Fibroblast of lung (primary cell): ENCODE measurements around the gene GJB3. TPM values are rescaled to one million over a fixed set of nuclear protein-coding genes. Genes with fewer than 3 reads are reported as not detected.

Experiments used
- DNase-seq, 2 donors: peaks; one replicate each; pipeline versions ENCODE4 v3.0.0 to v3.0.0-alpha.2; 2010; ENCODE audit warnings: low read depth in 2 of 2
- H2AFZ ChIP-seq: 2 replicates; pipeline ENCODE4 v1.5.1; 2012; ENCODE audit warnings: low read length, control low read depth, inconsistent platforms
- H3K27ac ChIP-seq: 2 replicates; pipeline ENCODE4 v1.5.1; 2011; ENCODE audit warnings: low read length, control low read depth; ENCODE audit not compliant: insufficient read depth
- H3K27me3 ChIP-seq: 2 replicates; pipeline ENCODE4 v1.5.1; 2011; ENCODE audit warnings: mild to moderate bottlenecking, low read length; ENCODE audit not compliant: control insufficient read depth, insufficient read depth
- H3K36me3 ChIP-seq: 2 replicates; pipeline ENCODE4 v1.5.1; 2011; ENCODE audit warnings: low read length; ENCODE audit not compliant: control insufficient read depth, insufficient read depth
- H3K4me1 ChIP-seq: 2 replicates; pipeline ENCODE4 v1.5.1; 2011; ENCODE audit warnings: low read length; ENCODE audit not compliant: control insufficient read depth, insufficient read depth; ENCODE audit errors: extremely low read depth
- H3K4me2 ChIP-seq: 2 replicates; pipeline ENCODE4 v1.5.1; 2011; ENCODE audit warnings: low read length, control low read depth; ENCODE audit not compliant: insufficient read depth; ENCODE audit errors: extremely low read depth
- H3K4me3 ChIP-seq, 4 experiments: fragments of 200-600 bp in 1 of 4; sonication (generic) in 1 of 4; replicated peaks in 1 of 4; 2 replicates each; pipeline ENCODE4 v1.5.1; 2011 to 2016; ENCODE audit warnings: low read length in 4 of 4, low read depth in 3 of 4, mild to moderate bottlenecking in 3 of 4, control low read depth in 2 of 4, inconsistent platforms in 1 of 4, mixed read lengths in 1 of 4; ENCODE audit not compliant: insufficient read depth in 1 of 4; ENCODE audit errors: control extremely low read depth in 1 of 4
- H3K79me2 ChIP-seq: 2 replicates; pipeline ENCODE4 v1.5.1; 2012; ENCODE audit warnings: mild to moderate bottlenecking, low read length, inconsistent platforms; ENCODE audit not compliant: control insufficient read depth, insufficient read depth
- H3K9ac ChIP-seq: 2 replicates; pipeline ENCODE4 v1.5.1; 2011; ENCODE audit warnings: mild to moderate bottlenecking, low read length, control low read depth; ENCODE audit not compliant: insufficient read depth
- H3K9me3 ChIP-seq: 2 replicates; pipeline ENCODE4 v1.5.1; 2012; ENCODE audit warnings: low read depth, low read length; ENCODE audit not compliant: control insufficient read depth, insufficient read depth
- H4K20me1 ChIP-seq: 2 replicates; pipeline ENCODE4 v1.5.1; 2011; ENCODE audit warnings: low read length; ENCODE audit not compliant: control insufficient read depth, insufficient read depth; ENCODE audit errors: extremely low read depth
- CTCF ChIP-seq, 2 donors: IDR thresholded peaks in 1 of 2; conservative IDR thresholded peaks in 1 of 2; 1 replicate in 1 of 2; 2 replicates in 1 of 2; pipeline ENCODE4 v1.5.1; 2011 to 2012; ENCODE audit warnings: low read length in 2 of 2, control low read depth in 1 of 2, inconsistent platforms in 1 of 2, low read depth in 1 of 2, mild to moderate bottlenecking in 1 of 2
- EZH2 ChIP-seq: IDR thresholded peaks from 2 replicates; pipeline ENCODE4 v1.5.1; 2012; ENCODE audit warnings: low read length, control low read depth, mild to moderate bottlenecking; ENCODE audit errors: missing control alignments
- polyA plus RNA-seq, 2 donors: library from polyadenylated mRNA; depleted of rRNA in 1 of 2; stranded (reverse) in 1 of 2; unstranded in 1 of 2; fragments of >200 nt; gene quantifications; 2 replicates each; pipeline ENCODE4 v1.2.1, GENCODE V29; 2011 to 2012; ENCODE audit warnings: missing spikeins in 1 of 2
- total RNA-seq: library from RNA; depleted of rRNA; stranded (reverse); fragments of >200 nt; gene quantifications from 2 replicates; pipeline ENCODE4 v1.2.1, GENCODE V29; 2014

Gene GJB3
- total and polyA plus RNA-seq, 2 donors (not counting 1 experiment from before 2014, with no cell fraction given) = not detected

DNA sequence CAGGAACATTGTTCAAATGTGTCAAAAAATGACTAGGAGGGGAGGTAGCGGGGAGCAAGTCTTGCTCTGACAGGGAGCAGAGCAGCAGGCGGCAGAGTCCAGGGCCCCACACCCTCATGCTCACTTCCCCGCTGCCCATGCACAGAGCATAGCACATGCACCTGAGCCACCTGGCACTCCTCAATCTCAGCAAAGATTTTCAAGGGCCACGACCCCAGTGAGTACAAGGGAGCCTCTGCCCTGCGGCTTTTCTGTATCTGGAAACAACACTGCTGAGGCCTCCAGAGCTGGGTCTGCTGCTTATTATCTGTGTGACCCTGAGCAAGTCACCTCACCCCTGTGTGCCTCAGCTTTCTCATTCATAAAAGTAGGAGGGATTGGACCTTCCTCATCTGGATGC, 1.1 kb upstream of the GJB3 start:
- Histone ChIP-seq H3K9me3 (no peaks in the 10 kb centered on the region), H3K9ac (no peak overlapping the region), H3K36me3 (no peaks in the 10 kb centered on the region), H3K4me1 (no peaks in the 10 kb centered on the region), H3K79me2 (no peaks in the 10 kb centered on the region), H3K27me3 (peaks cover 28% of the 10 kb centered on the region), H3K4me3 (no peak overlapping the region), H3K4me2 (no peak overlapping the region), H2AFZ (no peak overlapping the region), H4K20me1 (no peaks in the 10 kb centered on the region), H3K27ac (no peak overlapping the region)
- TF ChIP-seq EZH2 (no peak), CTCF (conservative IDR thresholded peaks at IDR 0.05 in 1 of 2, IDR thresholded peaks at IDR 0.05 in 1 of 2; ENCODE audit: low read depth in 1 of 2, low read length in 2 of 2) (no peak)
- no peak for DNase-seq

DNA sequence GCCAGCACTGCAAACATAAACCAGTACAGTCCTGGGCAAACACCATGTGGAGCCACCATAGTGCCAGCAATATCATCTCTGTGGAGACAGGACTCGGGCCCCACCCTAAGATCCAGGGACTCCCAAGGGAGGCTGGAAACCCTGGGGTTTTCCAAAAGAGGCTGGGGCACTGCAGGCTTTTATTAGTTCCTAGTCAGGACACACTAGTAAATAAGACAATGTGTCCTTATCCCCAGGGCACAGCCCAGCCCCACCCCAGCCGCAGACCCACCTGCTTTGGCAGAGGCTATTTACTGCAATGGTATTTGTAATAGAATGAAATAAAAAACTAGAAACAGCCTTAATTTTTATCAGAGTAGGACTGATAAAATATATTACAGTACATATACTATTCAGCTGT, 486 bp upstream of the GJB3 start:
- no peaks in the 10 kb centered on the region for H3K79me2 ChIP-seq
- no peak overlapping the region for H3K27ac ChIP-seq
- H3K9ac ChIP-seq = no peak overlapping the region
- H4K20me1 ChIP-seq = no peaks in the 10 kb centered on the region
- H3K27me3 ChIP-seq = peaks cover 28% of the 10 kb centered on the region
- H3K9me3 ChIP-seq = no peaks in the 10 kb centered on the region
- no peaks in the 10 kb centered on the region for H3K4me1 ChIP-seq
- H3K4me3 ChIP-seq = no peak overlapping the region
- DNase-seq = no peak
- TF ChIP-seq EZH2 (no peak), CTCF (conservative IDR thresholded peaks at IDR 0.05 in 1 of 2, IDR thresholded peaks at IDR 0.05 in 1 of 2; ENCODE audit: low read depth in 1 of 2, low read length in 2 of 2) (no peak)
- H2AFZ ChIP-seq = no peak overlapping the region
- no peaks in the 10 kb centered on the region for H3K36me3 ChIP-seq
- H3K4me2 ChIP-seq = no peak overlapping the region

DNA sequence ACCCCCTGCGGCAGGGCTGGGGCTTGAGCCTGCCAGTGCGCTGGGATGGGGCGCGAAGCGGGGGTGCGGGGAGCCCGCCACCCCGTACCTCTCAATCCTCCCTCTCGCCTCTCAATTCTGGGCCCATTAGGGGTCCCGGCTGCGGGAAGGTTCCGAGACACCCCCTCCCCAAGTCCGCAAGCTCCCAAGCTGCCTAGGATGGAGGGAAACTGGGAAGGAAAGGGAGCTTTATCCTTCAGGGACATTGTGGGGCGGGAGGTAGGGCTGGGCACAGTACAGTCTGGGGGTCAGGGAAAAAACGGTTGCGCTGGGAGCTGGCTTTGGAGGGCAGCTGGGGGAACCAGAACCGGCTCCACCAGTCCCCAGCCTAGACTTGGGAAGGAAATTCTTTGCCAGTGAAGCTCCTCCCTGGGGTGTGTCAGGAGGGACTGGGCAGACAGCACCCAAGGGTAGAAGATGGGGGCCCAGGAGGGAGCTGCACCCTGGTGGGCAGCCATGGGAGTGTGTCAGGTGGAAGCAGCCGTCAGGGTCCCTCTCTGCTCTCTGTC, 904 bp downstream of the GJB3 start:
- H3K9me3 ChIP-seq = no peaks in the 10 kb centered on the region
- no peaks in the 10 kb centered on the region for H4K20me1 ChIP-seq
- no peak overlapping the region for H3K27ac ChIP-seq
- no peak overlapping the region for H3K4me3 ChIP-seq
- H3K4me2 ChIP-seq = no peak overlapping the region
- no peaks in the 10 kb centered on the region for H3K4me1 ChIP-seq
- TF ChIP-seq EZH2 (peak; percentile 26), CTCF (conservative IDR thresholded peaks at IDR 0.05 in 1 of 2, IDR thresholded peaks at IDR 0.05 in 1 of 2; ENCODE audit: low read depth in 1 of 2, low read length in 2 of 2) (no peak)
- no peaks in the 10 kb centered on the region for H3K79me2 ChIP-seq
- H3K27me3 ChIP-seq = peaks cover 28% of the 10 kb centered on the region
- no peak for DNase-seq
- H3K9ac ChIP-seq = no peak overlapping the region
- no peaks in the 10 kb centered on the region for H3K36me3 ChIP-seq
- H2AFZ ChIP-seq = no peak overlapping the region
